Measurements from ENCODE around the gene TBX21. TPM values are rescaled to one million over a fixed set of nuclear protein-coding genes. Genes with fewer than 3 reads are reported as not detected.

Gene TBX21
- total RNA-seq, 1 donor from 2014 or later = not detected

GRCh38 chr17:47697906-47698711 is 34.9 kb upstream of the TBX21 start:
- no peak for DNase-seq (ENCODE audit: low read depth in 2 of 2)

- DNase-seq (ENCODE audit: low read depth in 2 of 2) = peak in 1 of 2 donors; percentile 25
These were observed 34.1 kb upstream of the TBX21 start for GRCh38 chr17:47698749-47699535.

GRCh38 chr17:47699536-47699840 is 33.5 kb upstream of the TBX21 start:
- no peak for DNase-seq (ENCODE audit: low read depth in 2 of 2)

- DNase-seq (ENCODE audit: low read depth in 2 of 2) = no peak
These were observed 32.3 kb upstream of the TBX21 start for GRCh38 chr17:47700471-47701449.

GRCh38 chr17:47701608-47702007 is 31.4 kb upstream of the TBX21 start:
- DNase-seq (ENCODE audit: low read depth in 2 of 2) = no peak

GRCh38 chr17:47702391-47702995 is 30.5 kb upstream of the TBX21 start:
- DNase-seq (ENCODE audit: low read depth in 2 of 2) = no peak

GRCh38 chr17:47703191-47703591 is 29.8 kb upstream of the TBX21 start:
- DNase-seq (ENCODE audit: low read depth in 2 of 2) = no peak

GRCh38 chr17:47703671-47704070 is 29.4 kb upstream of the TBX21 start:
- DNase-seq (ENCODE audit: low read depth in 2 of 2) = no peak

- DNase-seq (ENCODE audit: low read depth in 2 of 2) = no peak
These were observed 28.9 kb upstream of the TBX21 start for GRCh38 chr17:47704116-47704515.

GRCh38 chr17:47704736-47705135 is 28.3 kb upstream of the TBX21 start:
- no peak for DNase-seq (ENCODE audit: low read depth in 2 of 2)

GRCh38 chr17:47705536-47706530 is 27.2 kb upstream of the TBX21 start:
- DNase-seq (ENCODE audit: low read depth in 2 of 2) = no peak

- DNase-seq (ENCODE audit: low read depth in 2 of 2) = no peak
These were observed 25.8 kb upstream of the TBX21 start for GRCh38 chr17:47707056-47707804.

GRCh38 chr17:47707884-47708283 is 25.2 kb upstream of the TBX21 start:
- DNase-seq (ENCODE audit: low read depth in 2 of 2) = no peak

- DNase-seq (ENCODE audit: low read depth in 2 of 2) = no peak
These were observed 24.6 kb upstream of the TBX21 start for GRCh38 chr17:47708312-47708863.

GRCh38 chr17:47708864-47709541 is 24.0 kb upstream of the TBX21 start:
- DNase-seq (ENCODE audit: low read depth in 2 of 2) = no peak

GRCh38 chr17:47709594-47709993 is 23.4 kb upstream of the TBX21 start:
- DNase-seq (ENCODE audit: low read depth in 2 of 2) = no peak

- no peak for DNase-seq (ENCODE audit: low read depth in 2 of 2)
These were observed 21.5 kb upstream of the TBX21 start for GRCh38 chr17:47711366-47712099.
